Type B pancreatic cell (in vitro differentiated cells): Measurements from ENCODE around the gene PPP6R3. TPM values are rescaled to one million over a fixed set of nuclear protein-coding genes. Genes with fewer than 3 reads are reported as not detected.

Experiments
- DNase-seq: peaks from one replicate; pipeline ENCODE4 v3.0.0; 2021; ENCODE audit warnings: mixed read lengths; ENCODE audit not compliant: unreplicated experiment; ENCODE audit errors: extremely low spot score
- H3K27ac Mint-ChIP-seq: 2 replicates; pipeline ENCODE4 v1.8.0; 2021; ENCODE audit warnings: mild to moderate bottlenecking, mixed read lengths
- H3K27me3 Mint-ChIP-seq: 2 replicates; pipeline ENCODE4 v1.8.0; 2021; ENCODE audit warnings: mixed read lengths
- H3K36me3 Mint-ChIP-seq: 2 replicates; pipeline ENCODE4 v1.8.0; 2021; ENCODE audit warnings: mixed read lengths
- H3K4me1 Mint-ChIP-seq: one replicate; pipeline ENCODE4 v1.8.0; 2021; ENCODE audit warnings: mixed read lengths; ENCODE audit not compliant: unreplicated experiment
- H3K4me3 Mint-ChIP-seq: 2 replicates; pipeline ENCODE4 v1.8.0; 2021; ENCODE audit warnings: mild to moderate bottlenecking, mixed read lengths
- H3K9me3 Mint-ChIP-seq: 2 replicates; pipeline ENCODE4 v1.8.0; 2021; ENCODE audit warnings: mixed read lengths
- total RNA-seq: library from RNA; stranded (reverse); gene quantifications from 2 replicates; pipeline ENCODE4 v1.2.1, GENCODE V29; 2021; ENCODE audit warnings: low replicate concordance
- TF ChIP-seq, protein P1 (sequence below): fragments of 200-600 bp; sonication (generic); conservative IDR thresholded peaks from 2 replicates; pipeline ENCODE4 v1.5.0; 2021; ENCODE audit warnings: antibody characterized with exemption, mild to moderate bottlenecking

Gene PPP6R3
- total RNA-seq, 1 donor from 2014 or later, result 104 TPM

DNA sequence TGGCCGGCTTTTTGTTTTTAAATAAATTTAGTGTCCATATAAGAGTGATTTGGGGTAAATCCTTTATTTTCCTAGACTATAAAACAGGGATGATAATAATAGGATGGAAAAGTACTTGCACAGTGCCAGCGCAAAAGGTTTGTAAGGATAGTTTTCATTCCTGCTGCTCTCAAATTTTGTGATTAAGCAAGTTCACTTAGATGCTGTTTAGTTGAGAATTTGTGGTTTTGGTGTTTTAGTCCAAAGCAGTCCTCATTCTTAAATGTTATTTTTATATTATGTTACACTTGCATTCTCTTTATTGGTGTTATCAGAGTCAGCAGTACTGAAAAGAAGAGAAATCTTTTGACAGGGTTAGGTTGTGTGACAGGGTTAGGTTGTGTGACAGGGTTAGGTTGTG, 47.9 kb downstream of the PPP6R3 start:
- DNase-seq, result no peak
- no peak overlapping the region for H3K4me3 Mint-ChIP-seq
- H3K4me1 Mint-ChIP-seq, result peaks cover 47% of the 10 kb centered on the region
- H3K27me3 Mint-ChIP-seq, result no peaks in the 10 kb centered on the region
- no peaks in the 10 kb centered on the region for H3K9me3 Mint-ChIP-seq
- H3K27ac Mint-ChIP-seq, result no peak overlapping the region
- TF ChIP-seq, protein P1, sequence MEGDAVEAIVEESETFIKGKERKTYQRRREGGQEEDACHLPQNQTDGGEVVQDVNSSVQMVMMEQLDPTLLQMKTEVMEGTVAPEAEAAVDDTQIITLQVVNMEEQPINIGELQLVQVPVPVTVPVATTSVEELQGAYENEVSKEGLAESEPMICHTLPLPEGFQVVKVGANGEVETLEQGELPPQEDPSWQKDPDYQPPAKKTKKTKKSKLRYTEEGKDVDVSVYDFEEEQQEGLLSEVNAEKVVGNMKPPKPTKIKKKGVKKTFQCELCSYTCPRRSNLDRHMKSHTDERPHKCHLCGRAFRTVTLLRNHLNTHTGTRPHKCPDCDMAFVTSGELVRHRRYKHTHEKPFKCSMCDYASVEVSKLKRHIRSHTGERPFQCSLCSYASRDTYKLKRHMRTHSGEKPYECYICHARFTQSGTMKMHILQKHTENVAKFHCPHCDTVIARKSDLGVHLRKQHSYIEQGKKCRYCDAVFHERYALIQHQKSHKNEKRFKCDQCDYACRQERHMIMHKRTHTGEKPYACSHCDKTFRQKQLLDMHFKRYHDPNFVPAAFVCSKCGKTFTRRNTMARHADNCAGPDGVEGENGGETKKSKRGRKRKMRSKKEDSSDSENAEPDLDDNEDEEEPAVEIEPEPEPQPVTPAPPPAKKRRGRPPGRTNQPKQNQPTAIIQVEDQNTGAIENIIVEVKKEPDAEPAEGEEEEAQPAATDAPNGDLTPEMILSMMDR, result no peak
- H3K36me3 Mint-ChIP-seq, result peaks cover 13% of the 10 kb centered on the region

DNA sequence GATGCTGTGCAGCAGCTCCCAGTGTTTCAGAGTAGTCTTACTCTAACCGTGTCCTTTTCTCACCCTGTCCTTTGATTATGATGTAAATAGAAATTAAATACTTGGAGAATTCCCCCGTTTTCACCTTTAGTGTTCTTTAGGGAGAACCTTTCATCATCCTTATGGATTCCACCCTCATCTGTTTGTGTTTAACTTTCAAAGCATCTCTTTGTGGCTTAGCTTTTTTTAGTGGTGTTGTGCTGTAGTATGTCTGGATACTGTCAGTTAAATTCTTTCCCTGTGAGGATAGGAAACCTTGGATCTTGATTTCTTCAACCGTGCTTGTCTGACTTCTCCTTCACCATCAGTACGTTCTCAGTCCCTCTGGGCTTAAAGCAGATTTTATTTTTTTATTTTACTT, 48.5 kb downstream of the PPP6R3 start:
- TF ChIP-seq, protein P1, result no peak
- Mint-ChIP-seq H3K9me3 (no peaks in the 10 kb centered on the region), H3K27me3 (no peaks in the 10 kb centered on the region), H3K4me1 (peaks cover 41% of the 10 kb centered on the region), H3K27ac (peak overlapping the region; percentile 15), H3K4me3 (peak overlapping the region; percentile 12), H3K36me3 (peaks cover 16% of the 10 kb centered on the region)
- DNase-seq, result no peak

DNA sequence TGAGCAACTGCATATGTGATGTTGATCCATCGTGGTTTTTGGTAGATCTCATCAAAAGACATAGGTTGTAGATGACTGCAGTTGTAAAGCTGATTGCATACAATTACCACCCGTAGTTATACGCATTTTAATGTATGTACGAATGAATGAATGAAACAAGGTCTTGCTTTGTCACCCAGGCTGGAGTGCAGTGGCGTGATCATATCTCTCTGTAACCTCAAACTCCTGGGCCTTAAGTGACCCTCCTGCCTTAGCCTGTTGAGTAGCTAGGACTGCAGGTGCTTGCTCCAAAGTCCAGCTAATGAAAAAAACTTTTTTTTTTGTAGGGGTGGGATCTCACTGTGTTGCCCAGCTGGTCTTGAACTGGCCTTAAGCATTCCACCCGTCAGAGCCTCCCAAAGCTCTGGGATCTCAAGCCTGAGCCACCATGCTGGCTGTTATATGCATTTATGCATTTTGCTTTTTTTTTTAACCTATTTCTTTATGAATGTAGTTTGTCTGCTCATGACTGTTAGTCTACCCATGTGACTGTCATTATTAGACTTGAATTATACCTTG, 53.5 kb downstream of the PPP6R3 start:
- H3K27ac Mint-ChIP-seq, result no peak overlapping the region
- H3K36me3 Mint-ChIP-seq, result peaks cover 42% of the 10 kb centered on the region
- peaks cover 17% of the 10 kb centered on the region for H3K4me1 Mint-ChIP-seq
- no peaks in the 10 kb centered on the region for H3K27me3 Mint-ChIP-seq
- DNase-seq, result no peak
- H3K4me3 Mint-ChIP-seq, result no peak overlapping the region
- no peaks in the 10 kb centered on the region for H3K9me3 Mint-ChIP-seq
- TF ChIP-seq, protein P1, result no peak

DNA sequence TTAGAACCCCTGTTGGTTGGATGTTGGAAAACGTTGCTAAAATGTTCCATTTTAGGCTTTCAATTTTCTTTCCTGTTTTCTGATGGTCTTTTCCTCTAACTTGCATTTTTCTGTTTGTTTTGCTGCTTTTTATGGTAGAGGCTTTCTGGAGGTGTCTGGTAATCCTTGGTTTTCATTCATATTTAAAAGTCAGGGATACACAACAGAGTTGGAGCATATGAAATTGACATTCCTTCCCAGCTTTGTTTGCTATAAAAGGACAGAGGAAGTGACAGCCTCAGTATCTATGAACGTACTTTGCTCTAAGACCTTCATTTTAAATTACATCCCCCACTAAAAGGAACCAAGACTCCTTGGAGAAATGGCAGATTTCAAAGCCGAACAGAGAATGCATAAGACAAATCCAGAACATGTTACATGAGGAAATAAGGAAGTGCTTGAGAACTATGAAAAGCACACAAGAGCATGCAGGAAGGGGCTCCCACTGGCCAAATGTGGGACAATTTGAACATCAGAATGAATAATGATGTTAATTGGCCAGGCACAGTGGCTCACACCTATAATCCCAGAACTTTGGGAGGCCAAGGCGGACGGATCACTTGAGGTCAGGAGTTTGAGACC, 56.7 kb downstream of the PPP6R3 start:
- H3K27me3 Mint-ChIP-seq, result no peaks in the 10 kb centered on the region
- no peaks in the 10 kb centered on the region for H3K9me3 Mint-ChIP-seq
- H3K4me1 Mint-ChIP-seq, result peaks cover 12% of the 10 kb centered on the region
- no peak overlapping the region for H3K4me3 Mint-ChIP-seq
- H3K36me3 Mint-ChIP-seq, result peaks cover 58% of the 10 kb centered on the region
- no peak for DNase-seq
- TF ChIP-seq, protein P1, result no peak
- H3K27ac Mint-ChIP-seq, result no peak overlapping the region

DNA sequence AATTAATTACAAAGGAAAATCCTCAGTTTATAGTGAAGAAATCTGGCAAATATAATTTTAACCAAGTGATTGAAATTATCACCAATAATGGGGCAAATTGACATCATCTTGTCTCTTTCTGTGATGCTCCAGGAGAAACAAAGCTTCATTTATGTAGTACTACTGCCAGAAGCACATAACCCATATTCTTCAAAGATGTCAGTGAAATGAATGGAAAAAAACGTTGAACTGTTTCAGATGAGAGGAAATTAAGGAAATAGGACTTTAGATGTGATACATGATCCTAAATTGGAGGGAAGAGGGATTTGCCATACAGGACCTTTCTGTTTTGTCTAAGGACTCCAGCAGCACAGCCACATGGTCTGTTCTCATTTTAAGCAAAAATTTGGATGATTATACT, 57.6 kb downstream of the PPP6R3 start:
- Mint-ChIP-seq H3K9me3 (no peaks in the 10 kb centered on the region), H3K36me3 (peaks cover 63% of the 10 kb centered on the region), H3K27ac (no peak overlapping the region), H3K27me3 (no peaks in the 10 kb centered on the region), H3K4me1 (peaks cover 12% of the 10 kb centered on the region), H3K4me3 (no peak overlapping the region)
- TF ChIP-seq, protein P1, result no peak
- no peak for DNase-seq
